OCI-LY7 (cell line): Measurements from ENCODE around the gene FOXK1. TPM values are rescaled to one million over a fixed set of nuclear protein-coding genes. Genes with fewer than 3 reads are reported as not detected.

Source experiments
- BruUV-seq: library from RNA; stranded (reverse); fragments of 400-500 nt; replicated peaks from 2 replicates; lab custom pipeline; 2021; lab: Mats Ljungman, UMichigan
- CTCF ChIA-PET: fragments of 300-600 bp; sonication (Branson Sonifier 250); formaldehyde crosslinking; loops from one replicate; lab custom pipeline; 2022; ENCODE audit warnings: antibody characterized with exemption; ENCODE audit not compliant: unreplicated experiment; lab: Charles Lee
- POLR2A ChIA-PET: fragments of 300-600 bp; sonication (Branson Sonifier 250); formaldehyde crosslinking; loops from one replicate; lab custom pipeline; 2022; ENCODE audit warnings: antibody characterized with exemption; lab: Charles Lee
- DNase-seq: peaks from one replicate; pipeline ENCODE4 v3.0.0-alpha.2; 2015; ENCODE audit warnings: low spot score
- H2AFZ ChIP-seq: fragments of 200-600 bp; sonication (generic), shearing (Covaris generic); 2 replicates; pipeline ENCODE4 v1.6.1; 2014; ENCODE audit warnings: mild to moderate bottlenecking, antibody characterized with exemption, low read length, moderate library complexity
- H3K27ac ChIP-seq: fragments of 200-600 bp; sonication (generic); 2 replicates; pipeline ENCODE4 v1.5.1; 2014; ENCODE audit warnings: mixed run types, low read depth, mild to moderate bottlenecking, moderate library complexity, low read length, inconsistent platforms; ENCODE audit not compliant: poor library complexity, severe bottlenecking
- H3K36me3 ChIP-seq: fragments of 200-600 bp; sonication (generic); 2 replicates; pipeline ENCODE4 v1.6.1; 2014; ENCODE audit warnings: mild to moderate bottlenecking, antibody characterized with exemption, low read length, moderate library complexity, mixed read lengths; ENCODE audit not compliant: insufficient read depth
- H3K4me1 ChIP-seq: fragments of 200-600 bp; sonication (generic); 2 replicates; pipeline ENCODE4 v1.5.1; 2014; ENCODE audit warnings: mild to moderate bottlenecking, low read length; ENCODE audit not compliant: insufficient read depth, poor library complexity, severe bottlenecking
- H3K4me2 ChIP-seq: fragments of 200-600 bp; sonication (generic); 2 replicates; pipeline ENCODE4 v1.6.1; 2014; ENCODE audit warnings: mild to moderate bottlenecking, low read length
- H3K4me3 ChIP-seq: fragments of 200-600 bp; sonication (generic); 2 replicates; pipeline ENCODE4 v1.5.1; 2014; ENCODE audit warnings: mild to moderate bottlenecking, low read depth, low read length; ENCODE audit not compliant: poor library complexity, severe bottlenecking
- H3K79me2 ChIP-seq: fragments of 200-600 bp; sonication (generic); 2 replicates; pipeline ENCODE4 v1.6.1; 2016; ENCODE audit warnings: low read depth, mild to moderate bottlenecking, low read length, moderate library complexity, mixed read lengths; ENCODE audit not compliant: insufficient read depth
- H3K9me2 ChIP-seq: fragments of 200-600 bp; sonication (generic); 2 replicates; pipeline ENCODE4 v1.6.1; 2016; ENCODE audit warnings: mild to moderate bottlenecking, low read length, mixed read lengths; ENCODE audit not compliant: insufficient read depth
- H3K9me3 ChIP-seq: fragments of 200-600 bp; sonication (generic); 2 replicates; pipeline ENCODE4 v1.6.1; 2014; ENCODE audit warnings: mild to moderate bottlenecking, mixed run types, low read length, mixed read lengths
- H4K20me1 ChIP-seq: fragments of 200-600 bp; sonication (generic); 2 replicates; pipeline ENCODE4 v1.6.1; 2014; ENCODE audit warnings: mild to moderate bottlenecking, antibody characterized with exemption, low read length, moderate library complexity, mixed read lengths; ENCODE audit not compliant: insufficient read depth
- CTCF ChIP-seq: fragments of 200-600 bp; sonication (generic); conservative IDR thresholded peaks from 2 replicates; pipeline ENCODE4 v1.5.1; 2014; ENCODE audit warnings: mild to moderate bottlenecking, antibody characterized with exemption, low read length, moderate library complexity, mixed read lengths
- EZH2phosphoT487 ChIP-seq: fragments of 200-600 bp; sonication (generic); IDR thresholded peaks from 2 replicates; pipeline ENCODE4 v1.6.1; 2018; ENCODE audit warnings: low read depth, borderline replicate concordance, mild to moderate bottlenecking, mixed run types, antibody characterized with exemption, low read length, moderate library complexity, mixed read lengths
- intact Hi-C: fragments of 100-400 bp; cut with micrococcal nuclease; formaldehyde crosslinking; loops from one replicate; pipeline ENCODE4 v1.10.0; 2022; ENCODE audit not compliant: unreplicated experiment
- total RNA-seq, 2 experiments: library from RNA; depleted of rRNA in 1 of 2; stranded (reverse); fragments of >200 nt in 1 of 2; shearing (Covaris generic) in 1 of 2; gene quantifications; 2 replicates each; pipeline ENCODE4 v1.2.3, GENCODE V29; 2014 to 2022

Gene FOXK1
- total RNA-seq, 2 experiments from 2014 or later, result 17.3 to 34.5 TPM

- Histone ChIP-seq H3K9me2 (no peaks in the 10 kb centered on the region), H4K20me1 (no peaks in the 10 kb centered on the region), H3K79me2 (no peaks in the 10 kb centered on the region), H3K4me1 (no peaks in the 10 kb centered on the region), H3K36me3 (no peaks in the 10 kb centered on the region), H3K27ac (no peak overlapping the region), H2AFZ (no peak overlapping the region), H3K4me3 (no peak overlapping the region), H3K4me2 (no peak overlapping the region), H3K9me3 (no peaks in the 10 kb centered on the region)
- no TSS peak for BruUV-seq
- ChIA-PET POLR2A (no interaction called here), CTCF (no interaction called here)
- no peak for DNase-seq
- TF ChIP-seq EZH2phosphoT487, result no peak
- no peak for TF ChIP-seq CTCF
- intact Hi-C loops, result no loop called here
Measured at GRCh38 chr7:4808026-4808425, 125.9 kb downstream of the FOXK1 start.

- H3K4me1 ChIP-seq, result no peaks in the 10 kb centered on the region
- H4K20me1 ChIP-seq, result no peaks in the 10 kb centered on the region
- no peak overlapping the region for H3K4me2 ChIP-seq
- no peak overlapping the region for H2AFZ ChIP-seq
- no peak overlapping the region for H3K4me3 ChIP-seq
- ChIA-PET POLR2A (no interaction called here), CTCF (no interaction called here)
- H3K9me2 ChIP-seq, result no peaks in the 10 kb centered on the region
- no peak for TF ChIP-seq CTCF
- TF ChIP-seq EZH2phosphoT487, result no peak
- H3K9me3 ChIP-seq, result no peaks in the 10 kb centered on the region
- intact Hi-C loops, result no loop called here
- DNase-seq, result no peak
- no peaks in the 10 kb centered on the region for H3K36me3 ChIP-seq
- H3K27ac ChIP-seq, result no peak overlapping the region
- no peaks in the 10 kb centered on the region for H3K79me2 ChIP-seq
- no TSS peak for BruUV-seq
Measured at GRCh38 chr7:4808565-4808964, 126.5 kb downstream of the FOXK1 start.

- TF ChIP-seq EZH2phosphoT487, result no peak
- no peak for TF ChIP-seq CTCF
- DNase-seq, result no peak
- no peaks in the 10 kb centered on the region for H3K9me3 ChIP-seq
- H3K9me2 ChIP-seq, result no peaks in the 10 kb centered on the region
- BruUV-seq, result no TSS peak
- H3K4me2 ChIP-seq, result no peak overlapping the region
- H2AFZ ChIP-seq, result no peak overlapping the region
- CTCF ChIA-PET, result no interaction called here
- no peaks in the 10 kb centered on the region for H3K79me2 ChIP-seq
- H3K27ac ChIP-seq, result no peak overlapping the region
- POLR2A ChIA-PET, result no interaction called here
- intact Hi-C loops, result no loop called here
- no peaks in the 10 kb centered on the region for H3K36me3 ChIP-seq
- no peak overlapping the region for H3K4me3 ChIP-seq
- H3K4me1 ChIP-seq, result no peaks in the 10 kb centered on the region
- H4K20me1 ChIP-seq, result no peaks in the 10 kb centered on the region
Measured at GRCh38 chr7:4809091-4809591, 127.0 kb downstream of the FOXK1 start.
